ENCODE measurements around the gene SEL1L2.

The SEL1L2 gene

GRCh38 chr20:13884803-13885202 lies 105.6 kb downstream of the SEL1L2 start:
- no peak for FAIRE-seq
- no peak for TF ChIP-seq CTCF (IDR thresholded peaks at IDR 0.05; ENCODE audit: insufficient read depth, missing control alignments)

GRCh38 chr20:13883425-13883824 lies 107.0 kb downstream of the SEL1L2 start:
- FAIRE-seq (no peak), DNase-seq (ENCODE audit: insufficient read length, low spot score) (no peak)
- TF ChIP-seq CTCF (IDR thresholded peaks at IDR 0.05; ENCODE audit: insufficient read depth, missing control alignments), result no peak

More at GRCh38 chr20:13884803-13885202, 105.6 kb downstream of the SEL1L2 start:
- DNase-seq (ENCODE audit: insufficient read length, low spot score), result no peak

GRCh38 chr20:13878566-13878965 lies 111.8 kb downstream of the SEL1L2 start:
- DNase-seq (ENCODE audit: insufficient read length, low spot score), result no peak
- no peak for FAIRE-seq

GRCh38 chr20:13877793-13878192 lies 112.6 kb downstream of the SEL1L2 start:
- no peak for TF ChIP-seq CTCF (IDR thresholded peaks at IDR 0.05; ENCODE audit: insufficient read depth, missing control alignments)
- FAIRE-seq, result no peak
- DNase-seq (ENCODE audit: insufficient read length, low spot score), result no peak

More at GRCh38 chr20:13878566-13878965, 111.8 kb downstream of the SEL1L2 start:
- TF ChIP-seq CTCF (IDR thresholded peaks at IDR 0.05; ENCODE audit: insufficient read depth, missing control alignments), result no peak

- FAIRE-seq, result no peak
- TF ChIP-seq CTCF (IDR thresholded peaks at IDR 0.05; ENCODE audit: insufficient read depth, missing control alignments), result no peak
Measured at GRCh38 chr20:13875265-13875811, 115.1 kb downstream of the SEL1L2 start.

GRCh38 chr20:13874394-13875157 lies 115.8 kb downstream of the SEL1L2 start:
- FAIRE-seq (no peak), DNase-seq (ENCODE audit: insufficient read length, low spot score) (no peak)
- TF ChIP-seq CTCF (IDR thresholded peaks at IDR 0.05; ENCODE audit: insufficient read depth, missing control alignments), result no peak

More at GRCh38 chr20:13875265-13875811, 115.1 kb downstream of the SEL1L2 start:
- no peak for DNase-seq (ENCODE audit: insufficient read length, low spot score)

- DNase-seq (ENCODE audit: insufficient read length, low spot score) (no peak), FAIRE-seq (no peak)
- TF ChIP-seq CTCF (IDR thresholded peaks at IDR 0.05; ENCODE audit: insufficient read depth, missing control alignments), result no peak
Measured at GRCh38 chr20:13873831-13874230, 116.6 kb downstream of the SEL1L2 start.

Measured in D721Med (cell line).